ENCODE results near the gene KNTC1.
"Not testable (repeated sequence)": the region's sequence is repeated elsewhere in the genome, so short reads cannot be mapped to it uniquely, and the experiment has no call there.

Gene KNTC1

GRCh38 chr12:122560138-122560537, 33.1 kb downstream of the KNTC1 start:
- DNase-seq: no peak

- no peak for DNase-seq
Observed at GRCh38 chr12:122563361-122563760, 36.3 kb downstream of the KNTC1 start.

GRCh38 chr12:122566816-122567215, 39.8 kb downstream of the KNTC1 start:
- DNase-seq: not testable (repeated sequence)

GRCh38 chr12:122569288-122569687, 42.2 kb downstream of the KNTC1 start:
- DNase-seq: no peak

- not testable (repeated sequence) for DNase-seq
Observed at GRCh38 chr12:122570006-122570405, 43.0 kb downstream of the KNTC1 start.

GRCh38 chr12:122571821-122572220, 44.8 kb downstream of the KNTC1 start:
- no peak for DNase-seq

- not testable (repeated sequence) for DNase-seq
Observed at GRCh38 chr12:122583294-122583693, 56.2 kb downstream of the KNTC1 start.

GRCh38 chr12:122584177-122584863, 57.3 kb downstream of the KNTC1 start:
- no peak for DNase-seq

GRCh38 chr12:122590990-122591389, 63.9 kb downstream of the KNTC1 start:
- DNase-seq: no peak

- not testable (repeated sequence) for DNase-seq
Observed at GRCh38 chr12:122591966-122592365, 64.9 kb downstream of the KNTC1 start.

- not testable (repeated sequence) for DNase-seq
Observed at GRCh38 chr12:122592543-122592942, 65.5 kb downstream of the KNTC1 start.

GRCh38 chr12:122593910-122594309, 66.9 kb downstream of the KNTC1 start:
- DNase-seq: no peak

- no peak for DNase-seq
Observed at GRCh38 chr12:122596838-122597237, 69.8 kb downstream of the KNTC1 start.

GRCh38 chr12:122602456-122602855, 75.4 kb downstream of the KNTC1 start:
- DNase-seq: no peak

GRCh38 chr12:122604993-122605392, 77.9 kb downstream of the KNTC1 start:
- DNase-seq: no peak

- DNase-seq: no peak
Observed at GRCh38 chr12:122609732-122610131, 82.7 kb downstream of the KNTC1 start.

- DNase-seq: no peak
Observed at GRCh38 chr12:122610207-122610606, 83.2 kb downstream of the KNTC1 start.

GRCh38 chr12:122610911-122611310, 83.9 kb downstream of the KNTC1 start:
- DNase-seq: peak; percentile 71

- no peak for DNase-seq
Observed at GRCh38 chr12:122614839-122615238, 87.8 kb downstream of the KNTC1 start.

- no peak for DNase-seq
Observed at GRCh38 chr12:122615780-122616179, 88.7 kb downstream of the KNTC1 start.

GRCh38 chr12:122635471-122635870, 108.4 kb downstream of the KNTC1 start:
- no peak for DNase-seq

- DNase-seq: no peak
Observed at GRCh38 chr12:122643207-122643805, 116.3 kb downstream of the KNTC1 start.

GRCh38 chr12:122646517-122647217, 119.6 kb downstream of the KNTC1 start:
- DNase-seq: no peak

Data from DMS53 (cell line).